Measurements from ENCODE around the gene MAGI1.

- TF ChIP-seq CTCF (IDR thresholded peaks at IDR 0.05), result no peak
- no peak for TF ChIP-seq POLR2A (IDR thresholded peaks at IDR 0.05)
Observed at GRCh38 chr3:65702202-65702601, 336.5 kb downstream of the MAGI1 start.

Data from breast epithelium (tissue), 3 donors.